Osteoblast (primary cell): ENCODE measurements around the gene DAB2IP. TPM values are rescaled to one million over a fixed set of nuclear protein-coding genes. Genes with fewer than 3 reads are reported as not detected.

Experiments
- DNase-seq: peaks from one replicate; pipeline ENCODE4 v3.0.0; 2011; ENCODE audit warnings: low spot score, mixed read lengths; ENCODE audit not compliant: insufficient read length; ENCODE audit errors: missing footprints
- H2AFZ ChIP-seq: 2 replicates; pipeline ENCODE4 v1.6.0; 2011; ENCODE audit warnings: mild to moderate bottlenecking, low read length
- H3K27ac ChIP-seq: 2 replicates; pipeline ENCODE4 v1.5.1; 2011; ENCODE audit warnings: mild to moderate bottlenecking, low read depth, low read length, moderate library complexity
- H3K27me3 ChIP-seq: 2 replicates; pipeline ENCODE4 v1.6.0; 2012; ENCODE audit warnings: mild to moderate bottlenecking, control low read depth, inconsistent platforms, low read length, moderate library complexity; ENCODE audit not compliant: insufficient read depth
- H3K36me3 ChIP-seq: 2 replicates; pipeline ENCODE4 v1.5.1; 2011; ENCODE audit warnings: mild to moderate bottlenecking, low read length, control low read depth, moderate library complexity; ENCODE audit not compliant: insufficient read depth
- H3K4me1 ChIP-seq: 2 replicates; pipeline ENCODE4 v1.5.1; 2011; ENCODE audit warnings: mild to moderate bottlenecking, low read length, control low read depth, moderate library complexity; ENCODE audit not compliant: insufficient read depth
- H3K4me2 ChIP-seq: 2 replicates; pipeline ENCODE4 v1.6.0; 2011; ENCODE audit warnings: mild to moderate bottlenecking, low read length; ENCODE audit not compliant: insufficient read depth
- H3K4me3 ChIP-seq: fragments of 200-600 bp; sonication (generic); 3 replicates; pipeline ENCODE4 v1.5.1; 2012; ENCODE audit warnings: mild to moderate bottlenecking, low read length, inconsistent platforms; ENCODE audit not compliant: insufficient read depth
- H3K79me2 ChIP-seq: 2 replicates; pipeline ENCODE4 v1.6.0; 2012; ENCODE audit warnings: mild to moderate bottlenecking, low read length, control low read depth, inconsistent platforms; ENCODE audit not compliant: insufficient read depth
- H3K9me3 ChIP-seq: 2 replicates; pipeline ENCODE4 v1.5.1; 2011; ENCODE audit warnings: low read depth, low read length, control low read depth
- H4K20me1 ChIP-seq: 2 replicates; pipeline ENCODE4 v1.6.0; 2012; ENCODE audit warnings: mild to moderate bottlenecking, low read length, control low read depth; ENCODE audit not compliant: insufficient read depth
- CTCF ChIP-seq: IDR thresholded peaks from 2 replicates; pipeline ENCODE4 v1.5.1; 2011; ENCODE audit warnings: mild to moderate bottlenecking, low read depth, low read length, moderate library complexity; ENCODE audit errors: extremely low read depth
- total RNA-seq: library from RNA; depleted of rRNA; stranded (reverse); fragments of >200 nt; gene quantifications from 2 replicates; pipeline ENCODE4 v1.2.3, GENCODE V29; 2012

Gene DAB2IP
- total RNA-seq, 1 donor: 60.8 TPM

DNA sequence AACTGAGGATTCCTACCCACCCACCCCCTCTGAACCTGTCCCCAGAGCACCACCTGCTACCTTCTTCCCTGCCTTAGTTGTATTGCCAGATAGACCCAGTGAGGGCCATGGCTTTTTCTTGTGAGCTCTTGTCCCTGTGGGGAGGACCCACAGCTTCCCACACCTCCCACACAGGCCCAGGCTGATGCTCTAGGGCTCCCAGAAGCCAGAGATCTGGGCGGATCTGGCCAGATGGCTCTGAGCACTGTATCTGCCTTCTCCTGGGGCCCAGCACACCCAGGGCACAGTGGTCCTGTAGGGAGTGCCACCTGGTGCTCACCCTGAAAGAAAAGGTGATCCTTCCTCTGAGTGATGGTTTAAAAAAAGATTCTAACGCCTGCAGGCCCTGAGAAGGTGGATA is 131.7 kb downstream of the DAB2IP start:
- peaks cover 4% of the 10 kb centered on the region for H3K36me3 ChIP-seq
- H3K9me3 ChIP-seq: peaks cover under 1% of the 10 kb centered on the region
- no peak overlapping the region for H3K27ac ChIP-seq
- no peaks in the 10 kb centered on the region for H3K27me3 ChIP-seq
- no peaks in the 10 kb centered on the region for H3K4me1 ChIP-seq
- no peak for TF ChIP-seq CTCF
- no peak overlapping the region for H3K4me3 ChIP-seq
- H4K20me1 ChIP-seq: no peaks in the 10 kb centered on the region
- H3K4me2 ChIP-seq: no peak overlapping the region
- no peak overlapping the region for H2AFZ ChIP-seq
- DNase-seq: peak; percentile 56
- peaks cover 2% of the 10 kb centered on the region for H3K79me2 ChIP-seq

DNA sequence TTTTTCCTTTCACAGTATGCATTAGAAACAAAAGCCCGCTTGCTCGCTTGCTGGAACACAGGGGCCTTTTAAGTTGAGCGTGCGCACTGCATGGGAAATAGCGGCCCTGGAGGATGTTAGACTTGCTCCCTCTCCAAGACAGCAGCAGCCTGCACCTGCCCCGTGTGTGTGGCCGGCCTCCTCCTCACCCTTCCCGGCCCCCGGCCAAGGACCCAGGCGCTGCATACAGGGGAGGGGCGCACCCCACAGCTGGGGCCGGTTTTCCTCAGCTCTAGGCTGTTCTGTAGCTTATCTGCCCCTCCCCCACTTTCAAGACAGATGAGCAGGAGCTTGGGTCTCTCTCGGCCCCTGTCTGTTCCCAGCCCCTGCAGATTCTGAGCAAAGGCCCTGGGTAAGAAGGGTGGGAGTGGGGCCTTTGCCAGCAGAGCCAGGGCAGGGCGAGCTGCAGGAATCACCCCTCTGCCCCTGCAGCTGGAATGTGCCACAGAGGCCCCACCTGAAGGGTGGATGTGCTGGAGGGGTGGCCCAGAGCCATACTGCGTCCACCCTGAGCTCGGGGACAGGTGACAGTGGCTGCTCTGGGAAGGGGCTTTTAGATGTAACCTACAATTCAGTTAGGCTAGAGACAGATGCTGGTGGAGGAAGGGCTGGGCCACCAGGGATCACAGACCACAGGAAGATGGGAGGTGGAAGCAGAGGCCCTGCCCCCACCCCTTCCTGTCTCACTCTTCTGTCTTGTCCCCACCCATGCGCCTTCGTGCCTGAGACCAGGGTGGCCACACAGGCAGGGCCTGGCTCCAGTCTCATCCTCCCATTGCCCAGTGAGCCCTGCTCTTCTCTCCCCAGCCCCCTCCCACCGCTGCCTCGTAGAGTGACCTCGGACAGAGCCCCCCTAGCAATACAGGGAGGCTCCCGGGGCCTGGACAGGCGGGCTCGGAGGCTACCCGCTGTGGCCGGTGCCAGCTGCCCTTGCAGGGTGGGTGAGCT is 132.4 kb downstream of the DAB2IP start:
- Histone ChIP-seq H3K9me3 (no peaks in the 10 kb centered on the region), H3K27ac (no peak overlapping the region), H3K79me2 (peaks cover 2% of the 10 kb centered on the region), H2AFZ (no peak overlapping the region), H4K20me1 (no peaks in the 10 kb centered on the region), H3K4me2 (no peak overlapping the region), H3K27me3 (no peaks in the 10 kb centered on the region), H3K4me1 (no peaks in the 10 kb centered on the region), H3K36me3 (no peaks in the 10 kb centered on the region), H3K4me3 (no peak overlapping the region)
- DNase-seq: peak; percentile 60
- no peak for TF ChIP-seq CTCF

DNA sequence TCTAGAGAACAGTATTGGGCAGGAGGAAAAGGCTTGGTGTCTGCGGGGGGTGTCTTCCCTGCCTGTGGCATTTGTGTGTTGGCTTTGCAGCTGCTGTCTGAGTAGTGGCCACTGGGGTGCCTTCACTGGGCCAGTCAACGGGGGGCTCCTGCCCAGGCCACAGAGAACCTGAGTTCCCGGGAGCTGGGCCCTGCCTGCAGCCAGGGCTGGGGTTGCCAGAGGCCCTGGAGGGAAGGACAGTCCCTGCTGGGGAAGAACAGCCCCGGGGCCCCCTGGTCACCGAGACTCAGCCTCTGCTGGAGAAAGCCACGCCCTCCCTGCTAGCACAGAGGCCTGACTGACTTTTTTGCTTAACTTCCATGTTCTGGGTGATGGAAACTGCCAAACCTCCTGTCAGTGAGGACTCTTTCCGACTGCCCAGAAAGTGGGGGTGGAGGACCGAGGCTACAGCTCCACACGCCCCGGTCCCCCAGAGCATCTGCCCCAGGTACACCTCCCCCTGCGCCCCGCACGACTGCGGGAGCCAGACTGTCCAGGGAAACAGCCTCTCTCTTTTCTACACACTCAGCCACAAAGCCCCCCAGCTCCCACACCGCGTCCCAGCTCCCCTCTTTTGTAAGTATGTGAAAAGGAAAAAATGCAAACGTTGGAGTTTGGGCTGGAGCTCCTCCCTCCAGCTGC is 133.4 kb downstream of the DAB2IP start:
- Histone ChIP-seq H3K4me1 (no peaks in the 10 kb centered on the region), H2AFZ (no peak overlapping the region)
- DNase-seq: peak; percentile 72

More for the DNA sequence above, 133.4 kb downstream of the DAB2IP start:
- H3K27ac ChIP-seq: no peak overlapping the region
- H3K4me3 ChIP-seq: no peak overlapping the region
- no peaks in the 10 kb centered on the region for H3K27me3 ChIP-seq
- H3K79me2 ChIP-seq: no peaks in the 10 kb centered on the region
- no peaks in the 10 kb centered on the region for H3K36me3 ChIP-seq
- H4K20me1 ChIP-seq: no peaks in the 10 kb centered on the region
- no peak for TF ChIP-seq CTCF
- no peaks in the 10 kb centered on the region for H3K9me3 ChIP-seq
- no peak overlapping the region for H3K4me2 ChIP-seq
